Pericardium fibroblast (primary cell): Measurements from ENCODE around the gene CT45A10. TPM values are rescaled to one million over a fixed set of nuclear protein-coding genes. Genes with fewer than 3 reads are reported as not detected.

Experiments used
- total RNA-seq: library from RNA; depleted of rRNA; stranded (reverse); fragments of >200 nt; gene quantifications from 2 replicates; pipeline ENCODE4 v1.2.3, GENCODE V29; 2015

CT45A10 gene
- not detected in 2 replicates for total RNA-seq

GRCh38 chrX:135893294-135893817 is at the start of gene CT45A10, which contains the start of gene SAGE1:
Gene CT45A10, minus strand, starts transcription at chrX:135893444. Its CDS starts 8,100 bp downstream, at chrX:135885344.
Gene SAGE1, plus strand, starts transcription at chrX:135893716. Its CDS starts 2,527 bp downstream, at chrX:135896243.

GRCh38 chrX:135871712-135872111 is 21.5 kb downstream of the CT45A10 start, which contains the start of gene CT45A9:
Gene CT45A9, minus strand, starts transcription at chrX:135871812. Its CDS starts 3,751 bp downstream, at chrX:135868061.

GRCh38 chrX:135854438-135854837 is 38.8 kb downstream of the CT45A10 start, which contains the start of gene CT45A8:
Gene CT45A8, minus strand, starts transcription at chrX:135854538. Its CDS starts 3,755 bp downstream, at chrX:135850783.

GRCh38 chrX:135837180-135837579 is 56.1 kb downstream of the CT45A10 start, which contains the start of gene CT45A7:
Gene CT45A7, minus strand, starts transcription at chrX:135837280. Its CDS starts 3,747 bp downstream, at chrX:135833533.

Other genes starting within 250 kb of the CT45A10 start
- not detected in 2 replicates for gene CT45A1, start 179.8 kb downstream of the CT45A10 start, total RNA-seq
- gene CT45A3, start 125.3 kb downstream of the CT45A10 start, total RNA-seq = not detected in 2 replicates
- gene CT45A5, start 107.9 kb downstream of the CT45A10 start, total RNA-seq = not detected in 2 replicates
- gene CT45A6, start 90.7 kb downstream of the CT45A10 start, total RNA-seq = not detected in 2 replicates
- gene CT45A2, start 73.4 kb downstream of the CT45A10 start, total RNA-seq = not detected in 2 replicates
- not detected in 2 replicates for gene CT45A7, start 56.2 kb downstream of the CT45A10 start, total RNA-seq
- not detected in 2 replicates for gene CT45A8, start 38.9 kb downstream of the CT45A10 start, total RNA-seq
- not detected in 2 replicates for gene CT45A9, start 21.6 kb downstream of the CT45A10 start, total RNA-seq
- gene SAGE1, start 272 bp upstream of the CT45A10 start, total RNA-seq = not detected in 2 replicates
- 12.3 and 13.9 TPM in 2 replicates for gene MMGT1, start 80.5 kb upstream of the CT45A10 start, total RNA-seq
- 5.5 and 6.7 TPM in 2 replicates for gene SLC9A6, start 92.0 kb upstream of the CT45A10 start, total RNA-seq